GM12878 (cell line): Measurements from ENCODE around the gene DGCR8. TPM values are rescaled to one million over a fixed set of nuclear protein-coding genes. Genes with fewer than 3 reads are reported as not detected.

Source experiments
- ATAC-seq: fragments of 200-7000 bp; cut with Tn5 transposase; 3 replicates; pipeline ENCODE4 v1.9.1; 2020; ENCODE audit warnings: mild to moderate bottlenecking, moderate library complexity
- BruUV-seq: library from RNA; stranded (reverse); fragments of 400-500 nt; replicated peaks from 2 replicates; lab custom pipeline; 2021; lab: Mats Ljungman, UMichigan
- CTCF ChIA-PET: fragments of 300-600 bp; sonication (Branson Sonifier 250); formaldehyde crosslinking; extraction: SDS; loops from one replicate; lab custom pipeline; 2021; ENCODE audit warnings: inconsistent platforms; lab: Yijun Ruan, JAX
- POLR2A ChIA-PET: fragments of 350-600 bp; formaldehyde crosslinking; extraction: SDS; loops from one replicate; lab custom pipeline; 2021; ENCODE audit warnings: inconsistent platforms; lab: Charles Lee
- RAD21 ChIA-PET: fragments of 300-600 bp; sonication (Branson Sonifier 250); formaldehyde crosslinking; loops from one replicate; lab custom pipeline; 2023; ENCODE audit warnings: antibody characterized with exemption; ENCODE audit not compliant: unreplicated experiment; lab: Charles Lee
- SMC1A ChIA-PET: fragments of 300-600 bp; sonication (Branson Sonifier 250); formaldehyde crosslinking; loops from one replicate; lab custom pipeline; 2023; ENCODE audit not compliant: unreplicated experiment, uncharacterized antibody; lab: Charles Lee
- DNase-seq: peaks from one replicate; pipeline ENCODE4 v3.0.0-alpha.2; 2011; ENCODE audit warnings: low read depth, low spot score
- FAIRE-seq: peaks from 3 replicates; lab custom pipeline; 2011; peaks lifted over from hg19 to GRCh38; lab: Jason Lieb, UNC
- H2AFZ ChIP-seq: 2 replicates; pipeline ENCODE4 v1.6.0; 2011; ENCODE audit warnings: low read depth, low read length, control low read depth; ENCODE audit not compliant: control insufficient read depth
- H3K27ac ChIP-seq: 2 replicates; pipeline ENCODE4 v1.5.1; 2011; ENCODE audit warnings: control low read depth; ENCODE audit not compliant: control insufficient read depth, insufficient read depth
- H3K27me3 ChIP-seq, 2 experiments: replicated peaks in 1 of 2; 2 replicates each; pipeline versions ENCODE4 v1.6.0 to v1.6.1; 2011; ENCODE audit warnings: low read length in 1 of 2; ENCODE audit not compliant: control insufficient read depth in 2 of 2, insufficient read depth in 2 of 2
- H3K36me3 ChIP-seq, 2 experiments: 2 replicates each; pipeline ENCODE4 v1.5.1; 2011; ENCODE audit warnings: low read length in 1 of 2; ENCODE audit not compliant: control insufficient read depth in 2 of 2, insufficient read depth in 2 of 2
- H3K4me1 ChIP-seq: 2 replicates; pipeline ENCODE4 v1.6.1; 2011; ENCODE audit warnings: mild to moderate bottlenecking, low read length, moderate library complexity, mixed read lengths; ENCODE audit not compliant: control insufficient read depth, insufficient read depth
- H3K4me2 ChIP-seq: 2 replicates; pipeline ENCODE4 v1.6.0; 2011; ENCODE audit warnings: control low read depth; ENCODE audit not compliant: control insufficient read depth, insufficient read depth
- H3K4me3 ChIP-seq: fragments of 200-600 bp; sonication (generic); 2 replicates; pipeline ENCODE4 v1.5.1; 2016
- H3K79me2 ChIP-seq: 2 replicates; pipeline ENCODE4 v1.6.0; 2011; ENCODE audit warnings: low read length; ENCODE audit not compliant: control insufficient read depth, insufficient read depth
- H3K9ac ChIP-seq: 2 replicates; pipeline ENCODE4 v1.8.0; 2011; ENCODE audit warnings: low read length, control low read depth, mixed read lengths; ENCODE audit not compliant: control insufficient read depth, insufficient read depth
- H3K9me3 ChIP-seq: replicated peaks from 3 replicates; pipeline ENCODE4 v1.5.1; 2011; ENCODE audit warnings: mild to moderate bottlenecking, low read length; ENCODE audit not compliant: control insufficient read depth, insufficient read depth
- H4K20me1 ChIP-seq: 2 replicates; pipeline ENCODE4 v1.6.0; 2011; ENCODE audit not compliant: control insufficient read depth, insufficient read depth
- ASH2L ChIP-seq: fragments of 300-600, 200-600 bp; sonication (generic); IDR thresholded peaks from 2 replicates; pipeline ENCODE4 v1.6.1; 2017; ENCODE audit warnings: low read depth, mild to moderate bottlenecking, borderline replicate concordance
- CEBPB ChIP-seq, 2 experiments: fragments of 150-350 bp in 1 of 2; IDR thresholded peaks; 2 replicates each; pipeline ENCODE4 v1.6.1; 2012 to 2014; ENCODE audit warnings: low read depth in 2 of 2, low read length in 2 of 2, borderline replicate concordance in 1 of 2, inconsistent platforms in 1 of 2
- CREM ChIP-seq: IDR thresholded peaks from 2 replicates; pipeline ENCODE4 v1.6.1; 2014; ENCODE audit warnings: antibody characterized with exemption, low read depth
- CTCF ChIP-seq, 3 experiments: IDR thresholded peaks in 2 of 3; conservative IDR thresholded peaks in 1 of 3; 2 replicates each; pipeline ENCODE4 v1.5.1; 2011; ENCODE audit warnings: low read depth in 3 of 3, low read length in 3 of 3, mild to moderate bottlenecking in 3 of 3, control low read depth in 2 of 3, moderate library complexity in 2 of 3, inconsistent platforms in 1 of 3, mixed read lengths in 1 of 3; ENCODE audit not compliant: control insufficient read depth in 2 of 3, insufficient read depth in 1 of 3; ENCODE audit errors: extremely low read depth in 1 of 3
- EP300 ChIP-seq, 2 experiments: fragments of 150-350 bp in 1 of 2; IDR thresholded peaks; 2 replicates each; pipeline ENCODE4 v1.6.1; 2011 to 2012; ENCODE audit warnings: low read depth in 2 of 2, low read length in 2 of 2, borderline replicate concordance in 1 of 2, improper control_type of control experiment in 1 of 2, inconsistent platforms in 1 of 2; ENCODE audit not compliant: control insufficient read depth in 1 of 2
- JUNB ChIP-seq: IDR thresholded peaks from 2 replicates; pipeline ENCODE4 v1.6.1; 2016; ENCODE audit warnings: antibody characterized with exemption, mild to moderate bottlenecking
- KAT2A ChIP-seq: conservative IDR thresholded peaks from 2 replicates; pipeline ENCODE4 v1.6.1; 2011; ENCODE audit warnings: low read depth, low read length; ENCODE audit not compliant: control insufficient read depth
- KDM1A ChIP-seq: fragments of 200-600 bp; sonication (generic); IDR thresholded peaks from 2 replicates; pipeline ENCODE4 v1.6.1; 2016; ENCODE audit warnings: borderline replicate concordance
- TBL1XR1 ChIP-seq: IDR thresholded peaks from 2 replicates; pipeline ENCODE4 v1.6.1; 2012; ENCODE audit warnings: low read depth, low read length, improper control_type of control experiment
- TCF12 ChIP-seq: IDR thresholded peaks from 2 replicates; pipeline ENCODE4 v1.6.1; 2011; ENCODE audit warnings: low read depth, mild to moderate bottlenecking, low read length
- ZNF687 ChIP-seq: fragments of 450-650 bp; IDR thresholded peaks from 2 replicates; pipeline ENCODE4 v1.6.1; 2017; ENCODE audit warnings: mild to moderate bottlenecking, moderate library complexity
- WGBS: methylation state at CpG from one replicate; pipeline ENCODE4 v1.1.6; 2016; ENCODE audit warnings: low lambda C conversion rate; ENCODE audit not compliant: insufficient replicate concordance, insufficient coverage; ENCODE audit errors: missing lambda C conversion rate; 5-methylcytosine and 5-hydroxymethylcytosine counted together
- in situ Hi-C: fragments of 300-500 bp; cut with MboI; formaldehyde crosslinking; loops from 9 replicates; pipeline ENCODE4 v1.14.3; 2018; ENCODE audit warnings: mixed read lengths
- intact Hi-C: fragments of 100-400 bp; cut with micrococcal nuclease; formaldehyde crosslinking; loops from one replicate; pipeline ENCODE4 v1.14.2; 2022; ENCODE audit not compliant: unreplicated experiment
- polyA plus RNA-seq, 11 experiments: library from polyadenylated mRNA; depleted of rRNA in 4 of 11; unstranded in 6 of 11; stranded (reverse) in 5 of 11; fragments of >200 nt; fragmentation: Nextera tagmentation in 4 of 11; fragmentation: Illumina TruSeq in 1 of 11; extraction: Ambion mirVana in 4 of 11; extraction: Trizol in 1 of 11; gene quantifications; 1 replicate in 1 of 11; 2 replicates in 10 of 11; pipeline versions ENCODE4 v1.2.1 to v1.2.3, GENCODE V29; 2011 to 2016; ENCODE audit warnings: inconsistent platforms in 2 of 11, missing spikeins in 2 of 11, low read depth in 1 of 11
- total RNA-seq, 4 experiments: library from RNA; depleted of rRNA in 3 of 4; stranded (reverse); fragments of >200 nt in 3 of 4; fragmentation: Illumina TruSeq in 1 of 4; extraction: Trizol in 1 of 4; gene quantifications; 2 replicates each; pipeline versions ENCODE4 v1.2.1 to v1.2.3, GENCODE V29; 2013 to 2021
- TF ChIP-seq, protein P1 (sequence below): fragments of 450-650 bp; IDR thresholded peaks from 2 replicates; pipeline ENCODE4 v1.6.1; 2017; ENCODE audit warnings: mild to moderate bottlenecking, low read depth, inconsistent platforms; ENCODE audit not compliant: poor library complexity, severe bottlenecking
- TF ChIP-seq, protein P2 (sequence below): fragments of 450-650 bp; conservative IDR thresholded peaks from 2 replicates; pipeline ENCODE4 v1.6.1; 2017; ENCODE audit warnings: mild to moderate bottlenecking, moderate library complexity

Gene DGCR8
- total and polyA plus RNA-seq, 10 of the 15 experiments (the other 5 are each of a cell fraction or from before 2014, with no cell fraction given) = 1.2 to 35.1 (median 17.2) TPM

GRCh38 chr22:20106849-20107237 is 26.8 kb downstream of the DGCR8 start:
- ChIA-PET CTCF (no interaction called here), SMC1A (no interaction called here), RAD21 (no interaction called here), POLR2A (no interaction called here)
- Histone ChIP-seq H3K27me3 (no peaks in the 10 kb centered on the region), H2AFZ (no peak overlapping the region), H3K9ac (no peak overlapping the region), H3K36me3 (peaks cover 19 to 54% of the 10 kb centered on the region in 2 experiments; a peak in 3 of 4 replicates), H3K9me3 (no peaks in the 10 kb centered on the region; the same call in 2 of the 3 replicates), H3K4me3 (no peak overlapping the region), H3K4me1 (peaks cover 2% of the 10 kb centered on the region; the same call in 1 of the 2 replicates), H4K20me1 (no peaks in the 10 kb centered on the region), H3K27ac (no peak overlapping the region), H3K79me2 (no peaks in the 10 kb centered on the region), H3K4me2 (no peak overlapping the region)
- ATAC-seq (no peak), FAIRE-seq (no peak), DNase-seq (no peak)
- no TSS peak for BruUV-seq
- intact Hi-C loops (no loop called here), in situ Hi-C loops (no loop called here)
- 90% methylated on average over 9 of the region's 10 CpGs for WGBS
- TF ChIP-seq CEBPB (IDR thresholded peaks at IDR 0.05; ENCODE audit: borderline replicate concordance in 1 of 2, low read depth in 2 of 2, low read length in 2 of 2) = no peak
- TF ChIP-seq TBL1XR1 = no peak
- no peak for TF ChIP-seq JUNB
- TF ChIP-seq KAT2A = no peak
- TF ChIP-seq ZNF687 = no peak
- TF ChIP-seq KDM1A = no peak
- TF ChIP-seq, protein P1, sequence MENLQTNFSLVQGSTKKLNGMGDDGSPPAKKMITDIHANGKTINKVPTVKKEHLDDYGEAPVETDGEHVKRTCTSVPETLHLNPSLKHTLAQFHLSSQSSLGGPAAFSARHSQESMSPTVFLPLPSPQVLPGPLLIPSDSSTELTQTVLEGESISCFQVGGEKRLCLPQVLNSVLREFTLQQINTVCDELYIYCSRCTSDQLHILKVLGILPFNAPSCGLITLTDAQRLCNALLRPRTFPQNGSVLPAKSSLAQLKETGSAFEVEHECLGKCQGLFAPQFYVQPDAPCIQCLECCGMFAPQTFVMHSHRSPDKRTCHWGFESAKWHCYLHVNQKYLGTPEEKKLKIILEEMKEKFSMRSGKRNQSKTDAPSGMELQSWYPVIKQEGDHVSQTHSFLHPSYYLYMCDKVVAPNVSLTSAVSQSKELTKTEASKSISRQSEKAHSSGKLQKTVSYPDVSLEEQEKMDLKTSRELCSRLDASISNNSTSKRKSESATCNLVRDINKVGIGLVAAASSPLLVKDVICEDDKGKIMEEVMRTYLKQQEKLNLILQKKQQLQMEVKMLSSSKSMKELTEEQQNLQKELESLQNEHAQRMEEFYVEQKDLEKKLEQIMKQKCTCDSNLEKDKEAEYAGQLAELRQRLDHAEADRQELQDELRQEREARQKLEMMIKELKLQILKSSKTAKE = no peak
- TF ChIP-seq, protein P2, sequence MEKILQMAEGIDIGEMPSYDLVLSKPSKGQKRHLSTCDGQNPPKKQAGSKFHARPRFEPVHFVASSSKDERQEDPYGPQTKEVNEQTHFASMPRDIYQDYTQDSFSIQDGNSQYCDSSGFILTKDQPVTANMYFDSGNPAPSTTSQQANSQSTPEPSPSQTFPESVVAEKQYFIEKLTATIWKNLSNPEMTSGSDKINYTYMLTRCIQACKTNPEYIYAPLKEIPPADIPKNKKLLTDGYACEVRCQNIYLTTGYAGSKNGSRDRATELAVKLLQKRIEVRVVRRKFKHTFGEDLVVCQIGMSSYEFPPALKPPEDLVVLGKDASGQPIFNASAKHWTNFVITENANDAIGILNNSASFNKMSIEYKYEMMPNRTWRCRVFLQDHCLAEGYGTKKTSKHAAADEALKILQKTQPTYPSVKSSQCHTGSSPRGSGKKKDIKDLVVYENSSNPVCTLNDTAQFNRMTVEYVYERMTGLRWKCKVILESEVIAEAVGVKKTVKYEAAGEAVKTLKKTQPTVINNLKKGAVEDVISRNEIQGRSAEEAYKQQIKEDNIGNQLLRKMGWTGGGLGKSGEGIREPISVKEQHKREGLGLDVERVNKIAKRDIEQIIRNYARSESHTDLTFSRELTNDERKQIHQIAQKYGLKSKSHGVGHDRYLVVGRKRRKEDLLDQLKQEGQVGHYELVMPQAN = no peak
- TF ChIP-seq EP300 (IDR thresholded peaks at IDR 0.05; ENCODE audit: borderline replicate concordance in 1 of 2, control insufficient read depth in 1 of 2, low read depth in 2 of 2, low read length in 2 of 2) = no peak
- no peak for TF ChIP-seq CTCF (IDR thresholded peaks at IDR 0.05 in 2 of 3, conservative IDR thresholded peaks at IDR 0.05 in 1 of 3; ENCODE audit: control insufficient read depth in 2 of 3, extremely low read depth in 1 of 3, insufficient read depth in 1 of 3, low read depth in 3 of 3, low read length in 3 of 3)
- no peak for TF ChIP-seq ASH2L
- no peak for TF ChIP-seq CREM
- no peak for TF ChIP-seq TCF12
